GM18907 (cell line): Measurements from ENCODE around the gene SLC46A2.

Experiments
- ATAC-seq: cut with Tn5 transposase; IDR thresholded peaks from one replicate; pipeline ENCODE4 v1.9.1; 2021; ENCODE audit warnings: mild to moderate bottlenecking, moderate library complexity; ENCODE audit not compliant: unreplicated experiment

The SLC46A2 gene

GRCh38 chr9:112831969-112832368 lies 58.7 kb downstream of the SLC46A2 start:
- ATAC-seq = no peak

GRCh38 chr9:112831281-112831851 lies 59.3 kb downstream of the SLC46A2 start:
- ATAC-seq = no peak
